ENCODE measurements around the gene UBALD2.
"Not testable (repeated sequence)": the region's sequence is repeated elsewhere in the genome, so short reads cannot be mapped to it uniquely, and the experiment has no call there.

UBALD2 gene

GRCh38 chr17:76278268-76278908 lies 13.2 kb downstream of the UBALD2 start:
- DNase-seq (ENCODE audit: low read depth) = no peak

GRCh38 chr17:76278952-76279741 lies 14.0 kb downstream of the UBALD2 start:
- peak; percentile 56 for DNase-seq (ENCODE audit: low read depth)

- DNase-seq (ENCODE audit: low read depth) = no peak
Measured at GRCh38 chr17:76279742-76280287, 14.7 kb downstream of the UBALD2 start.

DNA sequence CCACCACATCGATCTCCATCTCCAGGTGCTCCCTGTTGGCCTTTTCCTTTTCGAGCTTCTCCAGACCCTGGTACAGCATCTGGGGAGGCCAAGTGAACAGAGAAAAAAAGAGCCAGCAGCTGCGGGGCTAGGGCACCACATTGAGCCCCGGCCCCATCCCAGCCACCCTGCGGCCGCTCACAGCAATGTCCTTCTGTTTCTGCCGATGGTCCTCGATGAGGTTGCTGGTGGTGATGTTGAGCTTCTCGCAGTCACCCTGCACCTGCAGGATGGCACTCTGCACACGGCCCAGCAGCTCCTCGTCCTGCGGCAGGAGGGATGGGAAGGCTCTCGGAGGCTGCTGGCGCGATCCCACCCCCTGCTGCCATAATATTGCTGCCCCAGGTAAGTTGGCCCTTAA lies 15.5 kb downstream of the UBALD2 start:
- DNase-seq (ENCODE audit: low read depth) = no peak

- no peak for DNase-seq (ENCODE audit: low read depth)
Measured at GRCh38 chr17:76281573-76282371, 16.6 kb downstream of the UBALD2 start.

GRCh38 chr17:76292567-76292966 lies 27.4 kb downstream of the UBALD2 start:
- no peak for DNase-seq (ENCODE audit: low read depth)

DNA sequence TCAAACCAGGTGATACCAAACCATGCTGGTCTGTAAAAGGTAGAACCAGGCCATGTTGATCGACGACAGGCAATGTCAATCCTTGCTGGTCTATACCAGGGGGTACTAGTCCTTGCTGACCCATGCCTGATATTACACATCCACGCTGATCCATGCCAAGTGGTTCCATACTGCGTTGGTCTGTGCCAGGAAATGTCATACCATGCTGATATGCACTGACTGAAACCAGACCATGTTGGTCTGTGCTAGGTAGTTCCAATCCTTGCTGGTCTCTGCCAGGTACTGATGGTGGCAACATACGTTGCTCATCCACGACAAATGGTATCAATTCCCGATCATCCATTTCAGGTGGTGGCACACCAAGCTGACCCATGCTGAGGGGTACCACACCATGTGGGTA lies 28.0 kb downstream of the UBALD2 start:
- no peak for DNase-seq (ENCODE audit: low read depth)

DNA sequence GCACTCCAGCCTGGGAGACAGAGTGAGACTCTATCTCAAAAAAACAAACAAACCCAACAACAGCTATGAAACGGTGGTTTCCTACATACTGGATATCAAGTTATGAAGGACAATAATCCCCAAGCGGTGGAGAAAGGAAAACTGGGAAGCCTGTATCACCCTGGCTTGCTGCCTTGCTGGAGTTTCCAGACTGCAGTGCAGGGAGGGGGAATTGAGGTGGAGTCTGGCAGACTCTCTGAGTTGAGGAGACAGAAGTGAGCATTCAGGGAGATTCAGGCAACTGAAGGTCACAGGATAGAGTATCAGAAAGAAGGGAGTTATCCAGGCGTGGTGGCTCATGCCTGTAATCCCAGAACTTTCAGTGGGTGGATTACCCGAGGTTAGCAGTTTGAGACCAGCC lies 31.0 kb downstream of the UBALD2 start:
- no peak for DNase-seq (ENCODE audit: low read depth)

DNA sequence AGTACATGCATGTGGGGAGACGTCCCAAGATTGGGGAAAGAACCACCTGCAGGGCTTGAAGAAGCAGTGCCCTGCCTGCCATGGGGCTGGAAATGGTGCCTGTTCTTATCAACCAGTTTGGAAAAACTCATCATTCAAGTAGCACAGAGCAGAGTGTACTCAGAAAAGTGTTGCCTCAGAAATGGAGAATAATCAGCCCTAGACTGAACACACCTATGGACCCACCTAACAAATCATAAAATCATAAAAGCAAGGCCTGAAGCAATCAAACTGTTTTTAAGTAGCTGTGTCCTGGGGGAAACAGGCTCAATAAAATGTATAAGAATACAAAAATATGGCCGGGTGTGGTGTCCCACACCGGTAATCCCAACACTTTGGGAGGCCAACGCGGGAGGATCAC lies 31.7 kb downstream of the UBALD2 start:
- no peak for DNase-seq (ENCODE audit: low read depth)

DNA sequence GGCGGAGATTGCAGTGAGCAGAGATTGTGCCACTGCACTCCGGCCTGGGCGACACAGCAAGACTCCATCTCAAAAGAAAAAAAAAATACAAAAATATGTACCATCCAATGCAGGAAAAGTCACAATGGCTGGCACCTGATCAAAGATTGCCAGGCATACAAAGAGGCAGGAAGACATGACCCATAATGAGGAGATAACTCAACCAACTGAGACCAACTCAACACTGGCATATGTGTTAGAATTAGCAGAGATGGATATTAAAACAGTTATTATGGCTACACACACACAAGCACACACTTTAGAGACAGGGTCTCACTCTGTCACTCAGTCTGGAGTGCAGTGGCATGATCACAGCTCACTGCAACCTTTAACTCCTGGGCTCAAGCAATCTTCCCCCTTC lies 32.3 kb downstream of the UBALD2 start:
- no peak for DNase-seq (ENCODE audit: low read depth)

GRCh38 chr17:76304226-76305134 lies 39.3 kb downstream of the UBALD2 start:
- no peak for DNase-seq (ENCODE audit: low read depth)

- not testable (repeated sequence) for DNase-seq (ENCODE audit: low read depth)
Measured at GRCh38 chr17:76305135-76305454, 39.9 kb downstream of the UBALD2 start.

DNA sequence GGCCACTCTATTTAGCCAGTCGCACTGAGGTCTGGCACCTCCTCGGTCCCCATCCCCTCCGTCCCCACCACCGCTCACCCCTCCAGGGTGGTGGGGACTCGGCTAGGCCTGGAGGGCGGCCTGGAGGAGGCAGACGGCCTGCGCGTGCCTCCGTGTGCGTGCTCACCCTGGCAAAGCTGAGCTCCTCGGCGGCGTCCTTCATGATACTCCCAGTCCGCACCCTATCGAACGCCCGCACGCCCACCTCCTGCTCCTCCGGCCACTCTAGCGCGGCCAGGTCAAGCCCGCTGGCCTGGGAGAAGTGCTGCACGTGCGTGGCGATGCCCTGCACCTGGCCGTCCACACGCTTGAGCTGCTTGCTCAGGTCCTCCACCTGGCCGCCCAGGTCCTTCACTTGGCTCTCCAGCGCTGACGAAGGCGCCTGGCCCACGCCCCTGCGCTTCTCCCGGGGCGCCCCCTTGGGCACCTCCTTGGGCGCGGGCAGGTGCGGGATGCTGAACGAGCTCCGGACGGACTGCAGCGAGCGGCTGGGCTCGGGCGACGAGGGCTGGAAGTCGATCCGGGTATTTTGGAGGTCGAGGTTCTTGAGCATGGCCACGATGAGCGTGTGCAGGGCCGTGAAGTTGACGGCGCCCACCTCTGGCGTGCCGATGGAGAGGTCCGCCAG lies 42.3 kb downstream of the UBALD2 start:
- no peak for DNase-seq (ENCODE audit: low read depth)

GRCh38 chr17:76307966-76308338 lies 42.8 kb downstream of the UBALD2 start, which contains the start of gene QRICH2:
TSS of gene QRICH2 (minus strand) at chr17:76308276. CDS start at chr17:76307998, 278 bp downstream.
- DNase-seq (ENCODE audit: low read depth) = no peak

GRCh38 chr17:76309461-76309860 lies 44.3 kb downstream of the UBALD2 start:
- no peak for DNase-seq (ENCODE audit: low read depth)

- no peak for DNase-seq (ENCODE audit: low read depth)
Measured at GRCh38 chr17:76312735-76313134, 47.6 kb downstream of the UBALD2 start.

GRCh38 chr17:76314392-76315227 lies 49.5 kb downstream of the UBALD2 start:
- DNase-seq (ENCODE audit: low read depth) = no peak

DNA sequence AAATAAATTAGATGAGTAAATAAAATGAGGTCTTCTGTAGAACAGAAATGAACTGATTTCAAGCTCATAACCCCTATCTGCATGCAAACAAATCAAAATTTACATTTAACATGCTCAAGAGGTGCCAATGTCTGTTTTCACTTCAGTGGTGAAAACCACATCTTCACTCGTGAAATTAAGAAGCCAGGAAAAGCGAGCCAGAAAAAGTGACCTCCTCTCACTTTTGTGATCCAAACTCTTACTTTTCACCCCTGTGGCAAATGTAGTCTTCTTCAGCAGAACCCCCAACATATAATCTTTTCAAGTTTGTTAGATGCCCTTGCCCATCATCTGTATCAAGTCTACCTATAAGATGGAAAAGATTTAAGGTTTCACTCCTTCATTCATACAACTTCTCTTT lies 52.4 kb downstream of the UBALD2 start:
- DNase-seq (ENCODE audit: low read depth) = no peak

DNA sequence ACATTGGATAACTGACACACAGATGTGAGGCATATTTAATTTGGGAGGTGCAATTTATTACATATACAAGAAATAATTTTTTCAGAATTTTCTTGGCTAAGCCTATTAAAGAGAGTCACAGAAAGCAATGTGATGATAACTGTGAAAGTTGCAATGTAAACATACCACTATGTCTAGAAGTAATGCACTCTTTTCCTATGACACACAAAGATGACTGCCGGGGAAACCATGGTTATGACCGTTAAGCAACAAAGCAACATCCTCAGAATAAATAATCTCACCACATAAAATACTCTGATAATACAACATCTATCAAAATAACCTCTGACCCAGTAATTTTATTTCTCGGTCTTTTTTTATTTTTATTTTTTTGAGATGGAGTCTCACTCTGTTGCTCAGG lies 53.4 kb downstream of the UBALD2 start:
- DNase-seq (ENCODE audit: low read depth) = peak; percentile 23
